Right renal pelvis (tissue), 4 donors: Measurements from ENCODE around the gene EPC2. TPM values are rescaled to one million over a fixed set of nuclear protein-coding genes. Genes with fewer than 3 reads are reported as not detected.

Experiments used
- DNase-seq, 4 donors: peaks; one replicate each; pipeline ENCODE4 v3.0.0-alpha.2; 2013; ENCODE audit warnings: low read depth in 4 of 4, low spot score in 3 of 4, missing footprints in 1 of 4
- polyA plus RNA-seq, 4 donors: library from polyadenylated mRNA; unstranded; fragments of 120-200 nt; gene quantifications; one replicate each; pipeline ENCODE4 v1.2.1, GENCODE V29; 2013; ENCODE audit not compliant: insufficient read length in 4 of 4

EPC2 gene
- polyA plus RNA-seq, 4 donors: 42.4 to 55.9 (median 53.3) TPM

DNA sequence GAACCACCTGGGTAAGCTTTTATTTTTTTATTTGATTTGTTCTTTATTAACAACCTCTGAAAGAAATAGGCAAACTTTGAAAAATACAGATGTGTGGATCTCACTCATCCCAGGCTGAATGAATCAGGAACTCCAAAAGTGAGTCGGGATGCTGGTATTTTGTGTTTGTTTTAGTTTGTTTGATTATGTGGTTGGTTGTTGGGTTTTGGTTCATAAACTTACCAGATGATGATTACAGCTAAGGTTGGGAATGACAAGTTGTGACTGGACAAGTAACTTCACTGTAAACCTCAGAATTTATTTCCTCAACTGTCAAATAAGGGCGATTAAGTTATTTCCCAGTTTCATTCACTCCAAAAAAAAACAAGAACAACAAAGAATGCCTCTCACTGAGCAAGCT lies 150.0 kb downstream of the EPC2 start:
- DNase-seq: no peak

GRCh38 chr2:148796735-148797512 lies 152.4 kb downstream of the EPC2 start:
- DNase-seq: no peak

GRCh38 chr2:148802448-148803220 lies 158.1 kb downstream of the EPC2 start:
- no peak for DNase-seq

GRCh38 chr2:148810081-148810480 lies 165.5 kb downstream of the EPC2 start:
- DNase-seq: no peak

GRCh38 chr2:148812306-148812705 lies 167.8 kb downstream of the EPC2 start:
- DNase-seq: no peak

DNA sequence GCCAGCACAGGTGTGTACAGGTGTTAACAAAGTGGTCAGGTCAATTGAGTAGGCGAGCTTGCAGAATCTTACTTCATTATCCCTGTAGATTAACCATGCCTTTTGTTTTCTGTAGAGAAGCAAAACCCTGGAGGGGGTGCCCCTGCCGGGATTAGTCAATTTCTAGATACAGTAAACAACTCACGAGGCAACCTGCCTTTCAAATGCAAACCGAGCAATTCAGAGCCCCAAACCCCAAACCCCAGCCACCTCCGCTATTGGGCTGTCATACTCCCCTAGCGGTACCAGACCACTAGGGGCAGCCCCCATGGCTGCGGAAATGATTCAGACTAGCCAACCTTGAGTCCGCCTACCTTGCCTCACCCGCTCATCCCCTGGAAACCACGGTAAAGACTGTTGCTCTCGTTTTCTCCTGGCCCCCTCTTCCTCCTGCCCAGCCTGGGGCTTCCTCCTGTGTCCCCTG lies 169.1 kb downstream of the EPC2 start:
- no peak for DNase-seq

GRCh38 chr2:148814143-148814859 lies 169.8 kb downstream of the EPC2 start:
- DNase-seq: no peak

DNA sequence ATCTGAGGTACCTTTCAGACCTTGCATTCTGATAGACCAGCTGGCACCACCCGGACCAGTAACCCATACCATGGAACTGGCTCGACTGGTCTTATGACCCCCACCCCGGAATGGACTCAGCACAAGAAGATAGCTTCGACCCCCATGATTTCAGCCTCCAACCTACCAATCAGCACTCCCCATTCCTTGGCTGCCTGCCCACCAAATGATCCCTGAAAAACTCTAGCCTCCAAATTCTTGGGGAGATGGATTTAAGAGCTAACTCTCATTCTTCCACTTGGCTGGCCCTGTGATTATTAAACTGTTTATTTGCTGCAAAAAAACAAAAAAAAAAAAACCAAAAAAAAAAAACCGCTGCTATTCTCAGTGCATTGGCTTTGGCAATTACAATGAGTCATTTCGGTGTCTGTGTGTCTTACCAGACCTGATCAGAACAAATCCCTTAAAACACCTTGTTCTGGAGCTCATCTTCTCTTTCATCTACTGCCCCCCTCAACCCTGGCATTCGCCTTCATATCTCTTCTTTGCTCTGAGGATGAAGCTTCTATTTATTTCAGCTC lies 170.4 kb downstream of the EPC2 start:
- no peak for DNase-seq

GRCh38 chr2:148816176-148816575 lies 171.6 kb downstream of the EPC2 start:
- DNase-seq: no peak

DNA sequence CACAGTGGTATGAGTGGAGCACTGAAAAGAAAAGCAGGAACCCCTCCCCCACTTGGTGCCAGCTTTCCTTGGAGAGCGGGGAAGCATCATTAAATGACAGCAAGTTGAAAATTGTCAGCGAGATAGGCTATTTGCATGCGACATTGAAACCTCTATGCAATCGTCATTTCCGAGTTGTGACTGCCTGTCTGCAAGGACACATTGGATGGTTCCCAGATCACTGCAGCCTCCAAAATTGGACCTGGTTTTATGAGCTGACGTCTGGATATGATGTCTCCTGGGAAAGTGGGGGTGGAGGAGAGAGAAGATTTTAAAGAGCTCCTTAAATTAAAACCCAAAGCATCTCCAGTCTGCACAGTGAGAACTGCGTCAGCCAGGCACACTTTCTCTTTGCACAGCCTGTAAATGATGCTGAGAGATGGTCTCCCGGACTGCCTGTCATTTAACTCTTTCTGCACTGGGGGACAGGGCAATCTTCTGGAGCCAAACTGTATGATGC lies 172.7 kb downstream of the EPC2 start:
- no peak for DNase-seq

DNA sequence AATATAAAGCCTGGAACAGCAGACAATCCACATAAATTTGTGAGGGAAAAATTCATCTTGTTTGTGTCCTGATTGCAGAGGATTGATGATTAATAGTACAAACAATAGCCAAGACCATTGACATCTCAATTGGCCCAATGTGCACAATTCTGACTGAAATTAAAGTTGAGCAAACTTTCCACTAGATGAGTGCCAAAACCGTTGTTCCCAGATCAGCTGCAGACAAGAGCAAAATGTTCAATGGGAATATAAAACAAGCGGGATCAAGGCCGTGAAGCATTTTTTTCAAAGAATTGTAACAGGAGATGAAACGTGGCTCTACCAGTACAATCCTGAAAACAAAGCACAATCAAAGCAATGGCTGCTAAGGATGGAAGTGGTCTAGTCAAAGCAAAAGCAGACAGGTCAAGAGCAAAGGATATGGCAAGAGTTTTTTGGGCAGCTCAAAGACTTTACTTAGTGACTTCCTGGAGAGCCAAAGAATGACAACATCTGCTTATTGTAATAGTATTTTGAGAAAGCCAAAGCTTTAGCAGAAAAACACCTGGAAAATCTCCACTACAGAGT lies 174.6 kb downstream of the EPC2 start:
- no peak for DNase-seq

- no peak for DNase-seq
Measured at GRCh38 chr2:148824190-148824589, 179.6 kb downstream of the EPC2 start.

DNA sequence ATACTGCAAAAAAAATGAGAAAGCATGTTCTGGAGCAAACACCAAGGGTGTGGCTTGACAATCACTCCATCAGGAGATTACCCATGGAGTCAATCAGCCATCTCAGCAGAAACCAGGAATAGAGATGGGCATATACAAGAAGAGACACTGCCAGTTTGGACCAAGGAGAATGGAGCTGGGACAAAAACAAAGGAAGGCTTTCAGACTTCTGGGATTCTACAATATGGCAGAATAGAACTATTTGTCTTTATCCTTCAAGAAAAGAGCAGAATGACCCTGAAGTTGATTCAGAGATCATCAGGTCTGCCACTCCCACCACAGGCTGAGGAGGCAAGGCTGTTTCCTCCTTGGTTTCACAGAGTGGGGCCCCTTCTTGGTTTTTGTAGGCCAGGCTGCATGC lies 182.2 kb downstream of the EPC2 start:
- no peak for DNase-seq

DNA sequence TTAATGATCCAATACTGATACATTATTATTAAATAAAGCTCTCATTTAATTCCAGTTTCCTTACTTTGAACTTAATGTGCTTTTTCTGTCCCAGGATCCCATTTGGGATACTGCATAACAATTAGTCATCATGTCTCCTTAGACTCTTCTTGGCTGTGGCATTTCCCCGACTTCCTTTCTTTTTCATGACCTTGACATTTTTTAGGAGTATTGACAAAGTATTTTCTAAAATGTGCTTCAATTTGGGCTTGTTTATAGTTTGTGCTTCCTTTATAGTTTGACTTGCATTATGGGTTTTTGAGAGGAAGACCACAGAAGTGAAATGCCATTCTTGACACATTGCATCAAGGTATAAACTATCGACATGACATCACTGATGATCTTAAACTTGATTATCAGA lies 184.4 kb downstream of the EPC2 start:
- DNase-seq: no peak

DNA sequence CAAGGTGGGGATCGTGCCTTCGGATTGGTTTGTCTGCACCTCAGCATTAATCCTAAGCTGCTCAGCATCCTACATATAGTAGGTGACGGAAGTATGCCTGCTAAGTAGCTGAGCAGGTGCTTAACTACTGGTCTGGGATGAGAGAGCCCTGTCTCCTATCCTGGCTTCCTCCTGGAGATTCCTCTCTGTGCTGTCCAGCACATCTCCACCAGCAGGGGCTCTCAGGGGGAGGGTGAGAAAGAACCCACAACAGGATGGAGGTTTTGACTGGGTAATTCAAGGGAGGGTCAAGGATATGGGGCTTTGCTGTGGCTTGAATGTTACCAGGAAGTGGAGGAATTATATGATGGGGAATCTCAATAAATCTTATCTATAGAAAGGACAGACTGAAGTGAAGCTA lies 185.1 kb downstream of the EPC2 start:
- no peak for DNase-seq

DNA sequence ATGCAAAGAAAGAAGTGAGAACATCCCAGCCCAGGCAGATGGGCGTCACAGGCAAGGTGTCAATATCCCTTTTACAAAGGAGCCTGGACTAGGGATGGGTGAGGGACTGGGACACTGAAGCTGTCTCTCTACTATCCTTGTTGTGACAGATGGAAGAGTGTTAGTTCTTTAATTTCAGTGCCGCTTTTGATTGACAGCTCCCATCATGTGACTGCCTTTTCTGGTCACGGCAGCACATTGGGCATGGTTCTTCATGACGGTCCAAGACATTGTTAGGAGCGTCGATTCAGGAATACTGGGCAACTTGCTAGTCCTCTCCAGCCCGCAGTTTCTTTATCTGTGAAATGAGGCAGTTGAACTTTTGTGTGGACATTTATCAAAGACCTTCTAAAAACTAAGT lies 188.1 kb downstream of the EPC2 start:
- DNase-seq: no peak
